Central memory CD4-positive, alpha-beta T cell (primary cell): ENCODE results near the gene CAPN12.

Experiments
- DNase-seq: peaks from one replicate; pipeline ENCODE4 v3.0.0; 2022

The CAPN12 gene

GRCh38 chr19:38695317-38695683 lies 49.0 kb downstream of the CAPN12 start:
- DNase-seq, result no peak

DNA sequence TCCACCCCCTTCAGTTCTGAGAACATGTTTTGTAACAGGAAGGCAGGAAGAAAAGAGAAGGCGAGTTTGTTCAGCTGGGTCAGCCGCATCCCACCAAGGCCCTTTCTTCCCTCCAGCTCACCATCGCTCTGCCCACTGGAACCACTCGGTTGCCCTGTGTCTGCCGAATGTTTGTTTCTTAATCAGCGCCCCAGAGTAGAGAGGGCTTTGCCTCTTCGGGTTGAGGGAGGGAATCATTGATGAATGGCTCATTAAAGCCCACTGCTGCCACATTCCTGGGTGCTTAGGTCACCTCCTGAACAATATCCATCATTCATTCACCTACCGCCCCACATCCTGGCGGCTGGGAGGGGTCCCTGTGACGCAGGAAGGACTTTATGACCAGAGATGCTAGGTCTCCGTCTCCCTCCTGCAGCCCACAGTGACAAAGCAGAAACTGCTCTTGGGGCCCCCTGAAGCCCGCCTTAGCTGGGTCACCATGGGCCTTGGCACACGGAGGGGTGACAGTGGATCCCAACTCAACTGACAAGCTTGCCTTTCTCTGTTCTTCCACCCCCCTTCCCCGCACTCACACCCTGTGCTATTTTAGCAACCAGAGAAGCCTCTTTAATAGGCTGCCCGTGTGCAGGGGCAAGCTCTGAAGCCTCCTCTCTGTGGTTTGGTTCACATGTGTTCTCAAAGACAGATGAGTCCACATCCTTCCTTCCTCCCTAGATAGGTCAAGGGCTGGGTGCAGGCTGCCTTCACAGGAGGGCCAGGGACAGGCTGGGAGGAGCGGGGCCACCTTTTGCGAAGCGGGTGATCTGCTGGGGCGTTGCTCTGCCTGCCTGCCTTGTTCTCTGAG lies 50.7 kb downstream of the CAPN12 start:
- peak; percentile 60 for DNase-seq

GRCh38 chr19:38692458-38693379 lies 51.6 kb downstream of the CAPN12 start:
- no peak for DNase-seq

DNA sequence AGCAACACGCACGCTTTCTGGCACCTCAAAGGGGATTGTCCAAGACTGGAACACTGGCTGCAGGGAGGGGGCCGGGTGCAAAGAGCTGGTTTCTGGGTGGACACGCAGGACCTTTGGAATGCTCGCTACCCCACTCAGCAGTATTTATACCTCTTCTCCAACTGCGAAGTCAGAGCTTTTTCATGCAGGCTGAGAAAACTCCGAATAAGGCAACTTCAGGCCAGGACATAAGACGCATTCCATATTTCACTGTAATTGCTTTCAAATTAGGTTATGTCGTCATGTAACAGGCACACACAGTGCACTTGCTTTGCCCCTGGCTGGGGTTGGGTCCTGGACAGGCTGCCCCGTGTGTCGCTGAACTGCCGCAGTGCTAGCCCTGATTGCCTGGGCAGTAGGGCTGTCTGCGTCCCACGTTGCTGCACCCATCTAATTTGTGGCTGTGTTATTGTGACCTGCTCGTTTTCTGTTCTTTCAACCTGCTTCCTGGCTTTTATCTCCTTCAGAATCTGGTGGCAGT lies 52.3 kb downstream of the CAPN12 start:
- no peak for DNase-seq

DNA sequence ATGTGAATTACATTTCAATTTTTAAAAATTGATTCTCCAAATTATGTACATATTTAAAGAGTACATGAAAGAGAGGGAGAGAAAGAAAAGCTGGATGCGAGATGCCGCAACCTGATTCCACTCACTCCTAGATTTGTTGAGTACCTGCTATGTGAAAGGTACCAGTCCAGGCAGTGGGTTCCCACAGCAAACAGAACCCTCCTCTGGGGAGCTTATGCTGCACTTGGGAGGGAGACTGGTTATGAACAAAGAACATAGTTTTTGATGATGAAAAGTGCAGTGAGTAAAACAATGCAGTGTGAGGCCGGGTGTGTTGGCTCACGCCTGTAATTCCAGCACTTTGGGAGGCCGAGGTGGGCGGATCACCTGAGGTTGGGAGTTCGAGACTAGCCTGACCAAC lies 53.4 kb downstream of the CAPN12 start:
- DNase-seq, result no peak

- DNase-seq, result no peak
Observed at GRCh38 chr19:38690146-38690545, 54.1 kb downstream of the CAPN12 start.

DNA sequence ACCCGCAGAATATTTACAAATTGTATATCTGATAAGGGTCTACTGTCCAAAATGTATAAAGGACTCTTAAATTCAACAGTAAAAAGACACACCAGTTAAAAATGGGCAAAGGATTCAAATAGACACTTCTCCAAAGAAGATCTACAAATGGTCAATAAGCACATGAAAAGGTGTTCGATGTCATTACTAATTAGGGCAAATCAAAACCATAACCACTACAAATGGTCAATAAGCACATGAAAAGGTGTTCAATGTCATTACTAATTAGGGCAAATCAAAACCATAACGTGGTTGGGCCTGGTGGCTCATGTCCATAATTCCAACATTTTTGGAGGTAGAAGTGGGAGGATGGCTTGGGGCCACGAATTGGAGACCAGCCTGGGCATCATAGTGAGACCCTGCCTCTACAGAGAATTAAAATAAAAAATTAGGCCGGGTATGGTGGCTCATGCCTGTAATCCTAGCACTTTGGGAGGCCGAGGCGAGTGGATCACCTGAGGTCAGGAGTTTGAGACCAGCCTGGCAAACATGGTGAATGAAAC lies 56.4 kb downstream of the CAPN12 start:
- DNase-seq, result no peak

- DNase-seq, result peak; percentile 65
Observed at GRCh38 chr19:38686530-38686888, 57.8 kb downstream of the CAPN12 start.

DNA sequence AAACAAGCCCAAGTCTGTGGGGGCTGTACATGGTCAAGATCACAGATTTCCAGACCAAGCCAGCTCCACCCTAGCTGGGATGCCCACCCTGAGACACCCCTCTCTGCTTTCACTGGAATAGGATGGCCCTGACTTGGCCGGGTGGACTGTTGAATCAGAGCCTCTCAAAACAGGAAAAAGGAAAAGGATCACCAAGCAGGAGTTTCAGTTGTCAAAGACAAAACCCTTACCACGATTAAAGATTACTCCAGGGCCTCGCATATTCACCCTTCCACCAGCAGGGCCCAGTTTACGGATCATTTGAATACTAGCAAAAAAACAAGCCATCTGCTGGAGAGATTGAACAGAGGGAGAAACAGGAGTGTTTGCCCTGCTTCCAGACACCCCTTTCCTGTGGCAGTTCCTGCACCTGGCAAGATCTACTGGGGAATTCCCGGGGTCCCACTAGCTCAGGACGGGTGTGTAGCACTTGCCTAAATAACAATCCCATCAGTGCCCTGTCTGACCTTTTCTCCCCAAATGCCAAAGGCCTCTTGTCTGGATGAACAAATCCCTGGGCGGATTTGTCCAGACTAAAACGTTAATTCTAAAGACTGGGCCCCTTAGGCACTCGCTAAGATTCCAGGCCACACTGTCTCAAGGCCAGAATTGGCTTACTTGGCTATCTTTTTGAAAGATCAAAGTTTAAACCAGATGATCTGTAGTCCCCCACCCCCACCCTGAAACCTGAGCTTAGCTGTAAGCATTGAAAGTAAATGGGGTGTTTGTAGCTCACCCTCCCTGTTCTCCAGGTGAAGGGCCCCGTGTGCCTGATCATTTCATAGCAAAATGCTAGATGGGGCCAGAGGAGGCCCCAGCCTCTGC lies 58.4 kb downstream of the CAPN12 start:
- DNase-seq, result peak; percentile 18

DNA sequence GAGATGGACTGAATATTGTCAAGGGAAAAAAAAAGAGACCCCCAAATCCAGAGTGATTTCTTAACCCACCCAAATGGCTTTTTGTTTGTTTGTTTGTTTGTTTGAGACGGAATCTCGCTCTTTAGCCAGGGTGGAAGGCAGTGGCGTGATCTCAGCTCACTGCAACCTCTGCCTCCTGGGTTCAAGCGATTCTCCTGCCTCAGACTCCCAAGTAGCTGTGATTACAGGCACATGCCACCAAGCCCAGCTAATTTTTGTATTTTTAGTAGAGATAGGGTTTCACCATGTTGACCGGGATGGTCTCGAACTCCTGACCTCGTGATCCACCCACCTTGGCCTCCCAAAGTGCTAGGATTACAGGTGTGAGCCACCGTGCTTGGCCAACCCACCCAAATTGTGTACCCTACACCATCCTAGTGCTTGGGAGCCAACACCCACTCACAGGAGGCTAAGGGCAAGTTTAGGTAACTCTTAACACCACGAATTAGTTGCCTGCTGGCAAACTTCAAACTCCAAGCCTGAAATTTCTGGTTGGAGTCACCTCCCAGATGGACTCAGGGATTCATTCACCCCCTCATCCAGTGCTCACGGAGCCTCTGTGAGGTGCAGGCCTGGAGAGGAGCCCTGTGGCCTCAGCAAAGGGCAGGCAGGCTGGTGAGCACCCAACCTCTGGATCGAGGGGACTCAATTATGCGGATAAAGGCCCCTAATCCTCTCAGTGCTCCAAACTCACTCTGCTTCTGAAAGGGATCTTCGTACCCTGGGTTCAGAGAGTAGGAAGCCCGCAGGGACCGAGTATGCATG lies 59.2 kb downstream of the CAPN12 start:
- no peak for DNase-seq

GRCh38 chr19:38684078-38684861 lies 60.0 kb downstream of the CAPN12 start:
- peak; percentile 50 for DNase-seq

GRCh38 chr19:38683393-38684077 lies 60.7 kb downstream of the CAPN12 start:
- peak; percentile 40 for DNase-seq

DNA sequence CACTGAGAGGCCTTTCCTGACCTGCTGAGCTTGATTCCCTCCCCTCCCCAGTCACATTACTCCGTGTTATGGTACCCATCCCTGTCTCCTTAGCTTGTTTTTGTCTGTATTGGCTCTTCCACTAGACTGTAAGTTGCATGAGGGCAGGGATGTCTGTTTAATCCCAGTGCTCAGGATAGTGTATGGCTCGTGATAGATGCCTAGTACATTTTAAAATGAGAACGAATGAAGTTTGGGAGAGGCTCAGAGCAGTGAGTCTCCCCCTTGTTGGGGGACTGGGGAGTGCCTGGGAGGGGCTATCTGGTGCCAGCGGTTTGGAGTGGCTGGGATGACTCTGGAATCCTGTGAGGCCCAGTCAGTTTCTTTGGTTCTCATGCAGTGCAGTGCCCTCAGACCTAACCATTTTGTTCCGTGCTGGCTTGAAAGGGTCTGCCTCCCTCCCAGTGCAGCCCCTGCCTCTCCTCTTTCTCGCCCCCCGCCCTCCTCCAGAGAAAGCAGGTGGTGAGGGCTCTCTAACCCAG lies 61.3 kb downstream of the CAPN12 start:
- DNase-seq, result no peak

- no peak for DNase-seq
Observed at GRCh38 chr19:38682195-38682867, 61.9 kb downstream of the CAPN12 start.
